HCT116 (cell line): Measurements from ENCODE around the gene NIPAL1. TPM values are rescaled to one million over a fixed set of nuclear protein-coding genes. Genes with fewer than 3 reads are reported as not detected.

ENCODE experiments used
- ATAC-seq: fragments of 200-7000 bp; cut with Tn5 transposase; 2 replicates; pipeline ENCODE4 v1.9.1; 2020; ENCODE audit warnings: mild to moderate bottlenecking, moderate library complexity
- BruUV-seq: library from RNA; stranded (reverse); fragments of 400-500 nt; replicated peaks from 2 replicates; lab custom pipeline; 2021; lab: Mats Ljungman, UMichigan
- CTCF ChIA-PET: fragments of 300-600 bp; sonication (Branson Sonifier 250); formaldehyde crosslinking; loops from one replicate; lab custom pipeline; 2021; ENCODE audit warnings: antibody characterized with exemption; lab: Charles Lee
- POLR2A ChIA-PET: fragments of 300-600, 350-600 bp; sonication (Branson Sonifier 250); formaldehyde crosslinking; loops from one replicate; lab custom pipeline; 2021; ENCODE audit warnings: antibody characterized with exemption; lab: Charles Lee
- RAD21 ChIA-PET, 2 experiments: fragments of 300-600 bp; sonication (Branson Sonifier 250); formaldehyde crosslinking; loops; one replicate each; lab custom pipeline; 2023; ENCODE audit warnings: low total read pairs in 2 of 2; ENCODE audit not compliant: uncharacterized antibody in 2 of 2, unreplicated experiment in 2 of 2, low non-redundant PET in 1 of 2; lab: Charles Lee
- DNase-seq: peaks from one replicate; pipeline ENCODE4 v3.0.0-alpha.2; 2010; ENCODE audit warnings: low read depth, low spot score
- H2AFZ ChIP-seq: fragments of 200-600 bp; shearing (Covaris generic), sonication (generic); 2 replicates; pipeline ENCODE4 v1.6.1; 2017; ENCODE audit warnings: low read depth, mixed run types, mixed read lengths, antibody characterized with exemption, low read length; ENCODE audit not compliant: poor library complexity, severe bottlenecking
- H3K27ac ChIP-seq: 2 replicates; pipeline ENCODE4 v1.5.1; 2012; ENCODE audit warnings: low read depth, low read length
- H3K27me3 ChIP-seq: fragments of 200-600 bp; sonication (generic); 2 replicates; pipeline ENCODE4 v1.6.1; 2016; ENCODE audit warnings: mixed run types, low read length, mixed read lengths; ENCODE audit not compliant: insufficient read depth
- H3K36me3 ChIP-seq, 2 experiments: fragments of 200-500 bp in 1 of 2; fragments of 200-600 bp in 1 of 2; sonication (Bioruptor generic) in 1 of 2; sonication (generic) in 1 of 2; 2 replicates each; pipeline versions ENCODE4 v1.5.1 to v1.6.1; 2014 to 2016; ENCODE audit warnings: low read length in 2 of 2, inconsistent platforms in 1 of 2, mixed read lengths in 1 of 2, mixed run types in 1 of 2; ENCODE audit not compliant: insufficient read depth in 2 of 2, control insufficient read depth in 1 of 2
- H3K4me1 ChIP-seq, 2 experiments: fragments of 200-600 bp in 1 of 2; sonication (generic) in 1 of 2; 2 replicates each; pipeline versions ENCODE4 v1.5.1 to v1.6.1; 2012 to 2017; ENCODE audit warnings: low read length in 2 of 2, inconsistent platforms in 1 of 2, mild to moderate bottlenecking in 1 of 2, mixed read lengths in 1 of 2, mixed run types in 1 of 2, moderate library complexity in 1 of 2; ENCODE audit not compliant: insufficient read depth in 2 of 2, control insufficient read depth in 1 of 2
- H3K4me2 ChIP-seq: fragments of 200-600 bp; sonication (generic); 2 replicates; pipeline ENCODE4 v1.6.1; 2017; ENCODE audit warnings: mixed run types, low read length, mixed read lengths
- H3K4me3 ChIP-seq, 2 experiments: fragments of 200-600 bp in 1 of 2; sonication (generic) in 1 of 2; replicated peaks in 1 of 2; 2 replicates each; pipeline ENCODE4 v1.5.1; 2011 to 2016; ENCODE audit warnings: low read length in 2 of 2, control low read depth in 1 of 2, low read depth in 1 of 2, mild to moderate bottlenecking in 1 of 2, mixed read lengths in 1 of 2, mixed run types in 1 of 2
- H3K79me2 ChIP-seq: fragments of 200-600 bp; sonication (generic); 2 replicates; pipeline ENCODE4 v1.6.1; 2017; ENCODE audit warnings: mild to moderate bottlenecking, mixed run types, low read length, moderate library complexity, mixed read lengths; ENCODE audit not compliant: insufficient read depth
- H3K9ac ChIP-seq: fragments of 200-600 bp; sonication (generic); 2 replicates; pipeline ENCODE4 v1.6.1; 2016; ENCODE audit warnings: low read length, mixed read lengths
- H3K9me2 ChIP-seq: fragments of 200-600 bp; sonication (generic), shearing (Covaris generic); 2 replicates; pipeline ENCODE4 v1.6.1; 2017; ENCODE audit warnings: mixed run types, mild to moderate bottlenecking, moderate library complexity; ENCODE audit not compliant: insufficient read depth
- H3K9me3 ChIP-seq, 2 experiments: fragments of 200-500 bp in 1 of 2; fragments of 200-600 bp in 1 of 2; sonication (Bioruptor generic) in 1 of 2; sonication (generic) in 1 of 2; 2 replicates each; pipeline ENCODE4 v1.6.1; 2014 to 2017; ENCODE audit warnings: low read length in 2 of 2, mixed read lengths in 2 of 2, inconsistent platforms in 1 of 2, low read depth in 1 of 2, mild to moderate bottlenecking in 1 of 2, mixed run types in 1 of 2, moderate library complexity in 1 of 2; ENCODE audit not compliant: control insufficient read depth in 1 of 2, insufficient read depth in 1 of 2
- H4K20me1 ChIP-seq: fragments of 200-600 bp; sonication (generic), shearing (Covaris generic); 2 replicates; pipeline ENCODE4 v1.6.1; 2017; ENCODE audit warnings: mixed run types, mild to moderate bottlenecking, moderate library complexity; ENCODE audit not compliant: insufficient read depth
- CBX3 ChIP-seq: IDR thresholded peaks from 2 replicates; pipeline ENCODE4 v1.6.1; 2012; ENCODE audit warnings: low read depth
- CEBPB ChIP-seq: IDR thresholded peaks from 2 replicates; pipeline ENCODE4 v1.6.1; 2012; ENCODE audit warnings: low read depth
- EZH2 ChIP-seq: fragments of 200-600 bp; sonication (generic); IDR thresholded peaks from 2 replicates; pipeline ENCODE4 v1.6.1; 2017; ENCODE audit warnings: antibody characterized with exemption, mixed run types
- EZH2phosphoT487 ChIP-seq: fragments of 200-600 bp; IDR thresholded peaks from 2 replicates; pipeline ENCODE4 v1.6.1; 2018; ENCODE audit warnings: antibody characterized with exemption, borderline replicate concordance
- JUND ChIP-seq: IDR thresholded peaks from 2 replicates; pipeline ENCODE4 v1.6.1; 2012
- POLR2A ChIP-seq: IDR thresholded peaks from 2 replicates; pipeline ENCODE4 v1.7.0; 2011; ENCODE audit warnings: borderline replicate concordance; ENCODE audit not compliant: insufficient read depth, insufficient read length; ENCODE audit errors: extremely low read depth
- POLR2AphosphoS5 ChIP-seq: IDR thresholded peaks from 2 replicates; pipeline ENCODE4 v1.6.1; 2011; ENCODE audit warnings: mild to moderate bottlenecking, low read depth, low read length, moderate library complexity
- SIN3A ChIP-seq: IDR thresholded peaks from 2 replicates; pipeline ENCODE4 v1.6.1; 2012; ENCODE audit warnings: low read depth
- SP1 ChIP-seq: IDR thresholded peaks from 2 replicates; pipeline ENCODE4 v1.6.1; 2012; ENCODE audit warnings: low read depth
- SRF ChIP-seq: IDR thresholded peaks from 2 replicates; pipeline ENCODE4 v1.6.1; 2012; ENCODE audit warnings: low read depth
- TCF7L2 ChIP-seq: IDR thresholded peaks from 2 replicates; pipeline ENCODE4 v1.7.0; 2011; ENCODE audit warnings: borderline replicate concordance, inconsistent platforms; ENCODE audit not compliant: insufficient read depth, insufficient read length; ENCODE audit errors: extremely low read depth
- YY1 ChIP-seq: IDR thresholded peaks from 2 replicates; pipeline ENCODE4 v1.6.1; 2011; ENCODE audit warnings: low read length, low read depth, moderate library complexity, mild to moderate bottlenecking; ENCODE audit not compliant: insufficient replicate concordance; ENCODE audit errors: extremely low read depth
- ZFX ChIP-seq: fragments of 450-650 bp; IDR thresholded peaks from 2 replicates; pipeline ENCODE4 v1.6.1; 2017
- intact Hi-C: fragments of 100-400 bp; cut with micrococcal nuclease; formaldehyde crosslinking; loops from 2 replicates; pipeline ENCODE4 v1.10.0; 2022
- total RNA-seq: library from RNA; stranded (reverse); gene quantifications from one replicate; pipeline ENCODE4 v1.2.1, GENCODE V29; 2021; ENCODE audit not compliant: unreplicated experiment
- TF ChIP-seq, protein P1 (sequence below): IDR thresholded peaks from 2 replicates; pipeline ENCODE4 v1.6.1; 2012; ENCODE audit warnings: low read depth
- TF ChIP-seq, protein P2 (sequence below): IDR thresholded peaks from 2 replicates; pipeline ENCODE4 v1.6.1; 2012
- TF ChIP-seq, protein P3 (sequence below): IDR thresholded peaks from 2 replicates; pipeline ENCODE4 v1.6.1; 2012
- TF ChIP-seq, protein P4 (sequence below), 3 experiments: fragments of 200-600 bp in 1 of 3; sonication (generic) in 1 of 3; IDR thresholded peaks in 2 of 3; conservative IDR thresholded peaks in 1 of 3; 2 replicates each; pipeline ENCODE4 v1.5.1; 2012 to 2017; ENCODE audit warnings: low read depth in 2 of 3, low read length in 2 of 3, antibody characterized with exemption in 1 of 3, borderline replicate concordance in 1 of 3, control low read depth in 1 of 3, mild to moderate bottlenecking in 1 of 3, mixed read lengths in 1 of 3, mixed run types in 1 of 3, moderate library complexity in 1 of 3; ENCODE audit not compliant: insufficient read depth in 1 of 3

NIPAL1 gene
- total RNA-seq, 1 experiment from 2014 or later: 7.0 TPM

DNA sequence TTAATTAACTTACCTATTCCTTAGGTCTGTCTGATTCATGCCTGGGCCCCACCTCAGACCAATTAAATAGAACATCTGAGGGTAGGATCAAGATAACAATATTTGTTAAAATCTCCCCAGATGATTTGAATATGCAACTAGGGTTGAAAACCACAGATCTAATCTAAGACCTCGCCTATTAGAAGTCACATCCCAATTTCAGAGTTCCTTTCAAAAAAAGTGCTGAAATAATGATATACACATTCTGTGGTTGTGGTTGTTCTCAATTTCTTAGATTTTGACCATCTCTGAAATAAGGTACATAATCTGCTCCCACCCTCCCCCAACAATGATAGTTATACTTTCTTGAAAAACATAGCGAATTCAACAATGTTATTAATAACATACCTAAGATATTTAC lies 27.7 kb downstream of the NIPAL1 start:
- DNase-seq (no peak), ATAC-seq (no peak)
- Histone ChIP-seq H3K9me3 (no peaks in the 10 kb centered on the region), H3K4me2 (no peak overlapping the region), H3K36me3 (no peaks in the 10 kb centered on the region), H4K20me1 (no peaks in the 10 kb centered on the region), H3K9ac (no peak overlapping the region), H3K27me3 (no peaks in the 10 kb centered on the region), H3K4me3 (no peak overlapping the region), H2AFZ (no peak overlapping the region), H3K4me1 (no peaks in the 10 kb centered on the region), H3K27ac (no peak overlapping the region), H3K79me2 (no peaks in the 10 kb centered on the region), H3K9me2 (no peaks in the 10 kb centered on the region)
- ChIA-PET RAD21 (no interaction called here), POLR2A (no interaction called here), CTCF (interaction anchor here (1.5 kb wide), 1 partner anchor 65 kb away, joined by 4 read pairs; no protein-coding TSS in a partner anchor)
- intact Hi-C loops: no loop called here
- TF ChIP-seq CEBPB: no peak
- no peak for TF ChIP-seq EZH2
- TF ChIP-seq SP1: no peak
- no TSS peak for BruUV-seq

DNA sequence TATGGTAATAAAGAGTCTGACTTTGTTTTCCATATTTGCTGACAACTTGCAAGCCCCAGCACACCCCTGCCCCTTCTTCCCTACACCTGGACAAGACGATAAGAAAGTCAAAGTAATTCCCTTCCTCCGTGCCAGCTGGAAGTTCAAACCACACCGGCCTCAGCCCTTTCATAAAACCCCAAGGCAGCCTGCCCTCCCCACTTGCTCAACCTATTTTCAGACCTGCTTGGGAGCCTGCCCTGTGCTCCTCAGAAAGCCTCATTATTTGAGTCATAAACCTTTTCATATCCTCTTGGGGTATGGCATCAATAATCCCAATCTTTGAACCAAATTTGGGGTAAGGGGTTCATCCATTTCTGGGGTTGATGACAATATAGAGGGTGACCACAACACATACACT lies 29.5 kb downstream of the NIPAL1 start:
- POLR2A ChIA-PET: no interaction called here
- Histone ChIP-seq H3K79me2 (no peaks in the 10 kb centered on the region), H3K9ac (no peak overlapping the region), H3K27ac (no peak overlapping the region), H3K9me2 (no peaks in the 10 kb centered on the region), H3K4me1 (no peaks in the 10 kb centered on the region; a peak in 1 of 4 replicates), H3K4me3 (no peak overlapping the region), H3K27me3 (no peaks in the 10 kb centered on the region), H3K4me2 (no peak overlapping the region), H3K36me3 (no peaks in the 10 kb centered on the region), H3K9me3 (no peaks in the 10 kb centered on the region), H2AFZ (no peak overlapping the region), H4K20me1 (no peaks in the 10 kb centered on the region)
- BruUV-seq: no TSS peak
- CTCF ChIA-PET: interaction anchor here (2.2 kb wide), 1 partner anchor 12 kb away, joined by 10 read pairs; no protein-coding TSS in a partner anchor
- intact Hi-C loops: no loop called here
- DNase-seq: no peak
- no peak for ATAC-seq
- RAD21 ChIA-PET: no interaction called here
- TF ChIP-seq, protein P1, sequence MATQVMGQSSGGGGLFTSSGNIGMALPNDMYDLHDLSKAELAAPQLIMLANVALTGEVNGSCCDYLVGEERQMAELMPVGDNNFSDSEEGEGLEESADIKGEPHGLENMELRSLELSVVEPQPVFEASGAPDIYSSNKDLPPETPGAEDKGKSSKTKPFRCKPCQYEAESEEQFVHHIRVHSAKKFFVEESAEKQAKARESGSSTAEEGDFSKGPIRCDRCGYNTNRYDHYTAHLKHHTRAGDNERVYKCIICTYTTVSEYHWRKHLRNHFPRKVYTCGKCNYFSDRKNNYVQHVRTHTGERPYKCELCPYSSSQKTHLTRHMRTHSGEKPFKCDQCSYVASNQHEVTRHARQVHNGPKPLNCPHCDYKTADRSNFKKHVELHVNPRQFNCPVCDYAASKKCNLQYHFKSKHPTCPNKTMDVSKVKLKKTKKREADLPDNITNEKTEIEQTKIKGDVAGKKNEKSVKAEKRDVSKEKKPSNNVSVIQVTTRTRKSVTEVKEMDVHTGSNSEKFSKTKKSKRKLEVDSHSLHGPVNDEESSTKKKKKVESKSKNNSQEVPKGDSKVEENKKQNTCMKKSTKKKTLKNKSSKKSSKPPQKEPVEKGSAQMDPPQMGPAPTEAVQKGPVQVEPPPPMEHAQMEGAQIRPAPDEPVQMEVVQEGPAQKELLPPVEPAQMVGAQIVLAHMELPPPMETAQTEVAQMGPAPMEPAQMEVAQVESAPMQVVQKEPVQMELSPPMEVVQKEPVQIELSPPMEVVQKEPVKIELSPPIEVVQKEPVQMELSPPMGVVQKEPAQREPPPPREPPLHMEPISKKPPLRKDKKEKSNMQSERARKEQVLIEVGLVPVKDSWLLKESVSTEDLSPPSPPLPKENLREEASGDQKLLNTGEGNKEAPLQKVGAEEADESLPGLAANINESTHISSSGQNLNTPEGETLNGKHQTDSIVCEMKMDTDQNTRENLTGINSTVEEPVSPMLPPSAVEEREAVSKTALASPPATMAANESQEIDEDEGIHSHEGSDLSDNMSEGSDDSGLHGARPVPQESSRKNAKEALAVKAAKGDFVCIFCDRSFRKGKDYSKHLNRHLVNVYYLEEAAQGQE: no peak
- TF ChIP-seq CBX3: no peak
- TF ChIP-seq, protein P2, sequence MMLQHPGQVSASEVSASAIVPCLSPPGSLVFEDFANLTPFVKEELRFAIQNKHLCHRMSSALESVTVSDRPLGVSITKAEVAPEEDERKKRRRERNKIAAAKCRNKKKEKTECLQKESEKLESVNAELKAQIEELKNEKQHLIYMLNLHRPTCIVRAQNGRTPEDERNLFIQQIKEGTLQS: no peak
- TF ChIP-seq JUND: no peak
- TF ChIP-seq, protein P3, sequence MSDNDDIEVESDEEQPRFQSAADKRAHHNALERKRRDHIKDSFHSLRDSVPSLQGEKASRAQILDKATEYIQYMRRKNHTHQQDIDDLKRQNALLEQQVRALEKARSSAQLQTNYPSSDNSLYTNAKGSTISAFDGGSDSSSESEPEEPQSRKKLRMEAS: no peak
- TF ChIP-seq POLR2A: no peak
- TF ChIP-seq SRF: no peak
- no peak for TF ChIP-seq TCF7L2
- TF ChIP-seq POLR2AphosphoS5: no peak
- TF ChIP-seq SIN3A: no peak
- TF ChIP-seq, protein P4, sequence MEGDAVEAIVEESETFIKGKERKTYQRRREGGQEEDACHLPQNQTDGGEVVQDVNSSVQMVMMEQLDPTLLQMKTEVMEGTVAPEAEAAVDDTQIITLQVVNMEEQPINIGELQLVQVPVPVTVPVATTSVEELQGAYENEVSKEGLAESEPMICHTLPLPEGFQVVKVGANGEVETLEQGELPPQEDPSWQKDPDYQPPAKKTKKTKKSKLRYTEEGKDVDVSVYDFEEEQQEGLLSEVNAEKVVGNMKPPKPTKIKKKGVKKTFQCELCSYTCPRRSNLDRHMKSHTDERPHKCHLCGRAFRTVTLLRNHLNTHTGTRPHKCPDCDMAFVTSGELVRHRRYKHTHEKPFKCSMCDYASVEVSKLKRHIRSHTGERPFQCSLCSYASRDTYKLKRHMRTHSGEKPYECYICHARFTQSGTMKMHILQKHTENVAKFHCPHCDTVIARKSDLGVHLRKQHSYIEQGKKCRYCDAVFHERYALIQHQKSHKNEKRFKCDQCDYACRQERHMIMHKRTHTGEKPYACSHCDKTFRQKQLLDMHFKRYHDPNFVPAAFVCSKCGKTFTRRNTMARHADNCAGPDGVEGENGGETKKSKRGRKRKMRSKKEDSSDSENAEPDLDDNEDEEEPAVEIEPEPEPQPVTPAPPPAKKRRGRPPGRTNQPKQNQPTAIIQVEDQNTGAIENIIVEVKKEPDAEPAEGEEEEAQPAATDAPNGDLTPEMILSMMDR (IDR thresholded peaks at IDR 0.05 in 2 of 3, conservative IDR thresholded peaks at IDR 0.05 in 1 of 3; ENCODE audit: borderline replicate concordance in 1 of 3, insufficient read depth in 1 of 3, low read depth in 2 of 3, low read length in 2 of 3): no peak
- no peak for TF ChIP-seq ZFX
- TF ChIP-seq EZH2phosphoT487: no peak
- TF ChIP-seq YY1: no peak
- TF ChIP-seq SP1: no peak
